H1 (cell line): ENCODE results near the gene C2CD3. TPM values are rescaled to one million over a fixed set of nuclear protein-coding genes. Genes with fewer than 3 reads are reported as not detected.

Experiments
- CTCF ChIA-PET: fragments of 300-600 bp; sonication (Branson Sonifier 250); formaldehyde crosslinking; loops from one replicate; lab custom pipeline; 2021; ENCODE audit not compliant: partially characterized antibody; lab: Charles Lee
- POLR2A ChIA-PET: fragments of 300-600 bp; sonication (Branson Sonifier 250); formaldehyde crosslinking; loops from one replicate; lab custom pipeline; 2021; ENCODE audit warnings: inconsistent platforms; ENCODE audit not compliant: partially characterized antibody; lab: Charles Lee
- DNase-seq, 2 experiments: peaks; one replicate each; pipeline versions ENCODE4 v3.0.0 to v3.0.0-alpha.2; 2010 to 2022; ENCODE audit warnings: low spot score in 2 of 2, low read depth in 1 of 2, mixed read lengths in 1 of 2
- FAIRE-seq: peaks from 2 replicates; lab custom pipeline; 2011; peaks lifted over from hg19 to GRCh38; lab: Jason Lieb, UNC
- H2AFZ ChIP-seq: 2 replicates; pipeline ENCODE4 v1.8.1; 2012; ENCODE audit warnings: low read length, inconsistent platforms
- H2AK5ac ChIP-seq: 2 replicates; pipeline ENCODE4 v1.6.1; 2013; ENCODE audit warnings: low read depth, low read length
- H2BK120ac ChIP-seq: replicated peaks from 2 replicates; pipeline ENCODE3; 2013; ENCODE audit warnings: low read depth, low read length, inconsistent platforms
- H2BK12ac ChIP-seq: 2 replicates; pipeline ENCODE4 v1.6.1; 2013; ENCODE audit warnings: low read depth, low read length
- H2BK15ac ChIP-seq: 2 replicates; pipeline ENCODE4 v1.6.1; 2013; ENCODE audit warnings: low read length
- H2BK20ac ChIP-seq: 2 replicates; pipeline ENCODE4 v1.6.1; 2013; ENCODE audit warnings: low read length
- H2BK5ac ChIP-seq: 2 replicates; pipeline ENCODE4 v1.6.1; 2013; ENCODE audit warnings: low read depth, low read length
- H3K14ac ChIP-seq: 2 replicates; pipeline ENCODE4 v1.6.1; 2013; ENCODE audit warnings: inconsistent platforms; ENCODE audit not compliant: insufficient read length
- H3K18ac ChIP-seq: 2 replicates; pipeline ENCODE4 v1.6.1; 2013; ENCODE audit warnings: low read length; ENCODE audit errors: extremely low read depth
- H3K23ac ChIP-seq: 2 replicates; pipeline ENCODE4 v1.6.1; 2013; ENCODE audit warnings: inconsistent platforms; ENCODE audit not compliant: insufficient read length
- H3K23me2 ChIP-seq: 2 replicates; pipeline ENCODE4 v1.6.1; 2013; ENCODE audit warnings: low read depth, low read length
- H3K27ac ChIP-seq: 2 replicates; pipeline ENCODE4 v1.6.1; 2011; ENCODE audit warnings: low read depth, low read length, inconsistent platforms
- H3K27me3 ChIP-seq, 4 experiments: replicated peaks in 1 of 4; 1 replicate in 1 of 4; 2 replicates in 3 of 4; pipeline versions ENCODE4 v1.6.1 to v1.8.1; 2011 to 2013; ENCODE audit warnings: low read length in 3 of 4, mild to moderate bottlenecking in 3 of 4, inconsistent platforms in 2 of 4, mixed read lengths in 2 of 4, moderate library complexity in 1 of 4; ENCODE audit not compliant: control insufficient read depth in 3 of 4, insufficient read depth in 3 of 4; ENCODE audit errors: extremely low read depth in 1 of 4
- H3K36me3 ChIP-seq, 4 experiments: 2 replicates each; pipeline versions ENCODE4 v1.6.1 to v1.8.1; 2011 to 2013; ENCODE audit warnings: mild to moderate bottlenecking in 4 of 4, low read length in 3 of 4, moderate library complexity in 2 of 4, control low read depth in 1 of 4, inconsistent platforms in 1 of 4; ENCODE audit not compliant: insufficient read depth in 4 of 4, control insufficient read depth in 2 of 4
- H3K4ac ChIP-seq: replicated peaks from 2 replicates; pipeline ENCODE3; 2013; ENCODE audit warnings: low read length, low read depth, mixed read lengths, inconsistent platforms; ENCODE audit not compliant: insufficient read length
- H3K4me1 ChIP-seq, 4 experiments: replicated peaks in 1 of 4; 1 replicate in 1 of 4; 2 replicates in 3 of 4; pipeline versions ENCODE4 v1.6.1 to v1.8.1; 2011 to 2013; ENCODE audit warnings: low read length in 3 of 4, inconsistent platforms in 2 of 4, mixed read lengths in 1 of 4; ENCODE audit not compliant: insufficient read depth in 4 of 4, control insufficient read depth in 3 of 4
- H3K4me2 ChIP-seq, 2 experiments: 2 replicates each; pipeline versions ENCODE4 v1.6.1 to v1.8.1; 2011 to 2013; ENCODE audit warnings: low read depth in 2 of 2, low read length in 2 of 2, control low read depth in 1 of 2, inconsistent platforms in 1 of 2, mild to moderate bottlenecking in 1 of 2; ENCODE audit not compliant: insufficient read depth in 1 of 2
- H3K4me3 ChIP-seq, 4 experiments: fragments of 200-600, 300-600 bp in 1 of 4; sonication (generic), shearing (Covaris generic), sonication (Bioruptor Twin) in 1 of 4; 2 replicates each; pipeline versions ENCODE4 v1.5.1 to v1.8.1; 2011 to 2016; ENCODE audit warnings: low read length in 4 of 4, low read depth in 3 of 4, control low read depth in 2 of 4, inconsistent platforms in 2 of 4, mild to moderate bottlenecking in 2 of 4, mixed read lengths in 1 of 4, moderate library complexity in 1 of 4; ENCODE audit not compliant: insufficient read depth in 2 of 4; ENCODE audit errors: extremely low read depth in 1 of 4
- H3K56ac ChIP-seq: replicated peaks from 2 replicates; pipeline ENCODE3; 2013; ENCODE audit warnings: low read depth, mild to moderate bottlenecking, mixed read lengths, low read length, inconsistent platforms; ENCODE audit not compliant: insufficient read length
- H3K79me1 ChIP-seq: 2 replicates; pipeline ENCODE4 v1.6.1; 2013; ENCODE audit warnings: low read depth, low read length, control low read depth
- H3K79me2 ChIP-seq, 2 experiments: 2 replicates each; pipeline versions ENCODE4 v1.6.1 to v1.8.1; 2012 to 2013; ENCODE audit warnings: low read length in 2 of 2, mild to moderate bottlenecking in 2 of 2, inconsistent platforms in 1 of 2; ENCODE audit not compliant: insufficient read depth in 2 of 2, control insufficient read depth in 1 of 2
- H3K9ac ChIP-seq, 4 experiments: replicated peaks in 1 of 4; 1 replicate in 1 of 4; 2 replicates in 3 of 4; pipeline versions ENCODE4 v1.6.1 to v1.8.1; 2011 to 2013; ENCODE audit warnings: low read depth in 3 of 4, low read length in 3 of 4, control low read depth in 2 of 4, mild to moderate bottlenecking in 2 of 4, moderate library complexity in 2 of 4, inconsistent platforms in 1 of 4; ENCODE audit errors: extremely low read depth in 1 of 4
- H3K9me3 ChIP-seq, 2 experiments: 2 replicates each; pipeline versions ENCODE4 v1.6.1 to v1.8.1; 2012 to 2013; ENCODE audit warnings: mild to moderate bottlenecking in 2 of 2, moderate library complexity in 2 of 2, control low read depth in 1 of 2, inconsistent platforms in 1 of 2, low read depth in 1 of 2, low read length in 1 of 2, mixed read lengths in 1 of 2; ENCODE audit not compliant: insufficient read depth in 2 of 2
- H4K20me1 ChIP-seq, 2 experiments: replicated peaks in 1 of 2; 2 replicates each; pipeline versions ENCODE3 to v1.8.1; 2011 to 2013; ENCODE audit warnings: inconsistent platforms in 2 of 2, low read length in 2 of 2, mild to moderate bottlenecking in 1 of 2; ENCODE audit not compliant: insufficient read depth in 2 of 2, control insufficient read depth in 1 of 2
- H4K5ac ChIP-seq: 2 replicates; pipeline ENCODE4 v1.6.1; 2013; ENCODE audit warnings: low read length, low read depth, mixed read lengths, inconsistent platforms; ENCODE audit not compliant: insufficient read length
- H4K8ac ChIP-seq: 2 replicates; pipeline ENCODE4 v1.8.0; 2013; ENCODE audit warnings: mild to moderate bottlenecking, moderate library complexity, low read length, inconsistent platforms; ENCODE audit not compliant: insufficient read depth; ENCODE audit errors: extremely low read depth
- H4K91ac ChIP-seq: replicated peaks from 2 replicates; pipeline ENCODE3; 2013; ENCODE audit warnings: low read length, mixed read lengths, inconsistent platforms; ENCODE audit not compliant: insufficient read length
- CHD1 ChIP-seq: IDR thresholded peaks from 2 replicates; pipeline ENCODE4 v1.6.1; 2012; ENCODE audit warnings: low read depth, low read length, improper control_type of control experiment
- CTBP2 ChIP-seq: IDR thresholded peaks from 2 replicates; pipeline ENCODE4 v1.7.0; 2011; ENCODE audit warnings: borderline replicate concordance, mild to moderate bottlenecking, moderate library complexity, mixed read lengths, low read length; ENCODE audit not compliant: insufficient read depth, insufficient read length
- EGR1 ChIP-seq: IDR thresholded peaks from 2 replicates; pipeline ENCODE4 v1.6.1; 2011; ENCODE audit warnings: low read depth, low read length, borderline replicate concordance
- EP300 ChIP-seq, 2 experiments: IDR thresholded peaks; 1 replicate in 1 of 2; 2 replicates in 1 of 2; pipeline ENCODE4 v1.6.1; 2011 to 2012; ENCODE audit warnings: low read depth in 2 of 2, low read length in 2 of 2, mild to moderate bottlenecking in 2 of 2, borderline replicate concordance in 1 of 2, inconsistent platforms in 1 of 2, moderate library complexity in 1 of 2
- EZH2 ChIP-seq: fragments of 200-600 bp; sonication (generic); IDR thresholded peaks from 2 replicates; pipeline ENCODE4 v1.7.1; 2012; ENCODE audit warnings: low read depth, mild to moderate bottlenecking, moderate library complexity, low read length, inconsistent platforms; ENCODE audit not compliant: severe bottlenecking
- JUN ChIP-seq: IDR thresholded peaks from 2 replicates; pipeline ENCODE4 v1.6.1; 2011; ENCODE audit warnings: low read depth, mild to moderate bottlenecking, improper control_type of control experiment, low read length
- PHF8 ChIP-seq: fragments of 200-600 bp; sonication (generic); conservative IDR thresholded peaks from 2 replicates; pipeline ENCODE4 v1.7.1; 2012; ENCODE audit warnings: low read depth, mild to moderate bottlenecking, inconsistent platforms, low read length, moderate library complexity
- POU5F1 ChIP-seq: IDR thresholded peaks from 2 replicates; pipeline ENCODE4 v1.6.1; 2011; ENCODE audit warnings: low read depth, mild to moderate bottlenecking, low read length, moderate library complexity
- SIX5 ChIP-seq: IDR thresholded peaks from 2 replicates; pipeline ENCODE4 v1.6.1; 2011; ENCODE audit warnings: mild to moderate bottlenecking, low read depth, low read length
- SUZ12 ChIP-seq: fragments of 200-600 bp; sonication (generic); IDR thresholded peaks from 2 replicates; pipeline ENCODE4 v1.6.1; 2012; ENCODE audit warnings: mild to moderate bottlenecking, inconsistent platforms, low read length, moderate library complexity, mixed read lengths
- WGBS, 2 experiments: shearing (Covaris generic) in 1 of 2; methylation state at CpG; one replicate each; pipeline versions ENCODE4 v1.1.6 to v1.1.7; 2013 to 2015; ENCODE audit warnings: low lambda C conversion rate in 2 of 2, mixed read lengths in 2 of 2, inconsistent platforms in 1 of 2, low coverage in 1 of 2, missing lambda C conversion rate in 1 of 2; ENCODE audit not compliant: insufficient replicate concordance in 2 of 2, insufficient coverage in 1 of 2, insufficient read length in 1 of 2; ENCODE audit errors: extremely low coverage in 1 of 2, missing lambda C conversion rate in 1 of 2; 5-methylcytosine and 5-hydroxymethylcytosine counted together
- polyA plus RNA-seq, 7 experiments: library from polyadenylated mRNA; depleted of rRNA in 3 of 7; stranded (reverse) in 5 of 7; unstranded in 2 of 7; fragments of >200 nt in 5 of 7; fragments of 200-250 nt in 2 of 7; gene quantifications; 1 replicate in 5 of 7; 2 replicates in 1 of 7; 4 replicates in 1 of 7; pipeline versions ENCODE4 v1.2.1 to v1.2.3, GENCODE V29; 2011 to 2013; ENCODE audit warnings: missing spikeins in 2 of 7, mixed read lengths in 2 of 7
- total RNA-seq: library from RNA; stranded (reverse); fragmentation: NEBNext Ultra II Directional; extraction: Animal tissue kit (Norgen Biotek cat#: 25700); gene quantifications from 2 replicates; pipeline ENCODE4 v1.2.1, GENCODE V29; 2021
- TF ChIP-seq, protein P1 (sequence below): IDR thresholded peaks from 2 replicates; pipeline ENCODE4 v1.6.1; 2012; ENCODE audit warnings: inconsistent platforms

C2CD3 gene
- total and polyA plus RNA-seq, 2 of the 8 experiments (the other 6 are each of a cell fraction or from before 2014, with no cell fraction given), result 11.0 to 29.1 TPM

DNA sequence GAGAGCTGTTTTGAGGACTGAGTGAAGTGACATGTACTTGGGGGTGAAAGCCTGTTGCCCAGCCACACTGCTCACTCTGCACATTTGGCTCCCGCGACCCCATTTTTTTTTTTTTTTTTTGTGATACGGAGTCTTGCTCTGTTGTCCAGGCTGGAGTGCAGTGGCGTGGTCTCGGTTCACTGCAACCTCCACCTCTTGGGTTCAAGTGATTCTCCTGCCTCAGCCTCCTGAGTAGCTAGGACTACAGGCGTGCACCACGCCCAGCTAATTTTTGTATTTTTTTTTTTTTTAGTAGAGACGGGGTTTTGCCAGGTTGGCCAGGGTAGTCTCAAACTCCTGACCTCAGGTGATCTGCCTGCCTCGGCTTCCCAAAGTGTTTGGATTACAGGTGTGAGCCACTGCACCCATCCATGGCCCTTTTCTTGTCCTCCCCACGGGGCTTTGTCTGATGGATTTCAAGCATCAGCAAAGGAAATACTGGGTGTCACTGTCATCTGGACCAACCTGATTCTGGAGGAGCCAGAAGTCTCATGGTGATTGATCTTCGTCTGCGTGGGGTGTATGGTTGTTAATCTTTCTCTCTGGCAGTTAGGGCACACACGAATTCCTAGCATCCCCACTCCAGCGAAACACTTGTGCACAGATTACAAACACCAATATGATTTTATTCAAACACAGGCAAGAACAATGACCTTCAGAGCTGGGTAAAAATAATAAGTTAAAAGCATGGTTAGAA is 158.6 kb downstream of the C2CD3 start:
- H3K79me2 ChIP-seq, result no peaks in the 10 kb centered on the region
- H3K9me3 ChIP-seq, result no peaks in the 10 kb centered on the region
- no peak overlapping the region for H2BK20ac ChIP-seq
- H3K4me2 ChIP-seq, result no peak overlapping the region
- no peak overlapping the region for H3K4ac ChIP-seq
- H3K79me1 ChIP-seq, result no peaks in the 10 kb centered on the region; the same call in 1 of the 2 replicates
- no peak overlapping the region for H3K23ac ChIP-seq
- H2AFZ ChIP-seq, result no peak overlapping the region
- H4K5ac ChIP-seq, result no peak overlapping the region
- H4K91ac ChIP-seq, result no peak overlapping the region
- H3K56ac ChIP-seq, result no peak overlapping the region
- H3K27ac ChIP-seq, result no peak overlapping the region
- no peaks in the 10 kb centered on the region for H3K4me1 ChIP-seq
- H3K9ac ChIP-seq, result no peak overlapping the region
- H2BK15ac ChIP-seq, result no peak overlapping the region
- no peaks in the 10 kb centered on the region; a peak in 1 of 8 replicates for H3K36me3 ChIP-seq
- POLR2A ChIA-PET, result interaction anchor here (0.7 kb wide), 1 partner anchor 35 kb away, joined by 3 read pairs; no protein-coding TSS in a partner anchor
- H2BK5ac ChIP-seq, result no peak overlapping the region
- H3K4me3 ChIP-seq, result no peak overlapping the region
- H3K23me2 ChIP-seq, result no peaks in the 10 kb centered on the region
- no peak overlapping the region for H2BK12ac ChIP-seq
- WGBS, 2 experiments, result 86% methylated on average over 11 of the region's 14 CpGs; no CpG with 5 or more reads in 1 of the 2 experiments
- H3K14ac ChIP-seq, result no peak overlapping the region
- no peak overlapping the region for H3K18ac ChIP-seq
- H4K20me1 ChIP-seq, result peaks cover 0 to 3% of the 10 kb centered on the region in 2 experiments
- no peaks in the 10 kb centered on the region for H3K27me3 ChIP-seq
- no peak overlapping the region for H4K8ac ChIP-seq
- H2AK5ac ChIP-seq, result no peak overlapping the region
- no peak for FAIRE-seq
- DNase-seq, result no peak
- no peak overlapping the region for H2BK120ac ChIP-seq
- CTCF ChIA-PET, result interaction anchor here (0.6 kb wide), 1 partner anchor 52 kb away, joined by 4 read pairs; no protein-coding TSS in a partner anchor
- TF ChIP-seq EP300 (IDR thresholded peaks at IDR 0.05; ENCODE audit: borderline replicate concordance in 1 of 2, low read depth in 2 of 2, low read length in 2 of 2) (no peak), CHD1 (no peak), JUN (no peak), EZH2 (no peak), EGR1 (no peak), SUZ12 (no peak), PHF8 (no peak), CTBP2 (no peak), POU5F1 (no peak), SIX5 (no peak)
- TF ChIP-seq, protein P1, sequence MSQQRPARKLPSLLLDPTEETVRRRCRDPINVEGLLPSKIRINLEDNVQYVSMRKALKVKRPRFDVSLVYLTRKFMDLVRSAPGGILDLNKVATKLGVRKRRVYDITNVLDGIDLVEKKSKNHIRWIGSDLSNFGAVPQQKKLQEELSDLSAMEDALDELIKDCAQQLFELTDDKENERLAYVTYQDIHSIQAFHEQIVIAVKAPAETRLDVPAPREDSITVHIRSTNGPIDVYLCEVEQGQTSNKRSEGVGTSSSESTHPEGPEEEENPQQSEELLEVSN, result no peak
